ENCODE measurements around the gene PROM1.

- TF ChIP-seq CTCF (IDR thresholded peaks at IDR 0.05) = no peak
- TF ChIP-seq POLR2A (IDR thresholded peaks at IDR 0.05) = no peak
These were observed 53.9 kb downstream of the PROM1 start for GRCh38 chr4:16029886-16030285.

All from body of pancreas (tissue), 4 donors.